ENCODE data around the gene PCDHB16.

The PCDHB16 gene

GRCh38 chr5:141234109-141234667 is 52.0 kb downstream of the PCDHB16 start:
- DNase-seq, result no peak

All from activated CD4-positive, alpha-beta T cell treated with anti-CD3 and anti-CD28 coated beads for 4 hours (primary cell).